GM18858 (cell line): ENCODE results near the gene RBMX.
"Not testable (repeated sequence)": the region's sequence is repeated elsewhere in the genome, so short reads cannot be mapped to it uniquely, and the experiment has no call there.

Experiments
- ATAC-seq: cut with Tn5 transposase; IDR thresholded peaks from one replicate; pipeline ENCODE4 v1.9.1; 2021; ENCODE audit not compliant: unreplicated experiment

The RBMX gene

DNA sequence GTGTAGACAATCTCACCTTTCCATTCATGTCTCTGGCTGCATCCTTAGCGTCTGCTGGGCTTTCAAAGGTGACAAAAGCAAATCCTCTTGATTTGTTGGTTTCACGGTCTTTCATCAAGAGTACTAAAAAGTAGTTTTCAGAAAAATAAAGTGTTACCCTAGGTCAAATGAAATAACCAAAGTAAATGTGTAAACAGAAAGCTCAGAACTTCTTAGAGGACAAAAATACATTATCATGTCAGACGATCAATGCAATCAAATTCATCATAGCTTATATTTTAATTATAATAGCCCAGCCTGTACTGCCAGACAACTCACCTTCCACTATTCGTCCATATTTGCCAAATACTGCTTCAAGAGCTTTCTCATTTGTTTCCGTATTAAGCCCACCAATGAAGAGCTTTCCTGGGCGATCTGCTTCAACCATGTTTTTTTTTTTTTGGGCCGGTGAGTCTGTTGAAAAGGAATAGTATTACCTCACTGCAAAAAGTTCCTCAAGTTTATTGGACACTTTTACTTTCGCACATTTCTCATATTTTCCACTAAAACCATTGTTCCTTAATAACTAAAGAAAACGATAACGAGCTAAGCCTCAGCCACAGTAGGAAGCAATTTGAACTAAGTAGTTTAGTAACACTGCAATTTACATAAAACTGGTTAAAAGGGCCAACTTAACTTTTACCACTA is 1.4 kb downstream of the RBMX start:
- ATAC-seq = no peak

DNA sequence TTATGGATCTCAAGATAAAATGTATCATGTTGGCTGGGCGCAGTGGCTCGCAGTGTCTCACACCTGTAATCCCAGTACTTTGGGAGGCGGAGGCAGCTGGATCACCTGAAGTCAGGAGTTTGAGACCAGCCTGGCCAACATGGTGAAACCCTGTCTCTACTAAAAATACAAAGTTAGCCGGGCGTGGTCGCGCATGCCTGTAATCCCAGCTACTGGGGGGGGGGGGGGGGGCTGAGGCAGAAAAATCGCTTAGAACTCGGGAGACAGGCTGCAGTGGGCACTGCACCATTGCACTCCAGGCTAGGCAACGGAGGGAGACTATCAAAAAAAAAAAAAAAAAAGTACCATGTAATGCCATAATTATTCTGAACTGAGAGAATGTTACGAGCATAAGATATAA is 2.1 kb downstream of the RBMX start:
- no peak for ATAC-seq

- ATAC-seq = not testable (repeated sequence)
Observed at GRCh38 chrX:136874114-136874513, 6.4 kb downstream of the RBMX start.

DNA sequence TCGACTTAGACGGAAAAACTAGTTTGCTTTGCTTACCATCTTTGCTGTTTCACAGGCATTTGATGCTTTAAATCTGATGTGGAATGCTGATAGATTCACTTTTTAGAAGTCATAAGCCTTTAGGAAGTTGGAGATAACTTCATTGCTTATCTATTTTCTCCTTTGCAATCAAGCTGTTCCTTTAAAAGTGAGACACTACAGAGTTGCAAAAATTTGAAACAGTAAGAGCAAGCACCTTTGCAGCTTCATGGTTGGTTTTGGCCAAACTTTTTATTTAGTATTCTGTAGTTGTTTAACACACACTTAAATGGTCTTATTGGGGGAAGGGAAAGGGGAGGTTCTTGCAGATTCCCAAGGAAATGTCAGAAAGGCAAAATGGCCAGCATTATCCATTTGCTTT is 7.3 kb downstream of the RBMX start:
- ATAC-seq = not testable (repeated sequence)

DNA sequence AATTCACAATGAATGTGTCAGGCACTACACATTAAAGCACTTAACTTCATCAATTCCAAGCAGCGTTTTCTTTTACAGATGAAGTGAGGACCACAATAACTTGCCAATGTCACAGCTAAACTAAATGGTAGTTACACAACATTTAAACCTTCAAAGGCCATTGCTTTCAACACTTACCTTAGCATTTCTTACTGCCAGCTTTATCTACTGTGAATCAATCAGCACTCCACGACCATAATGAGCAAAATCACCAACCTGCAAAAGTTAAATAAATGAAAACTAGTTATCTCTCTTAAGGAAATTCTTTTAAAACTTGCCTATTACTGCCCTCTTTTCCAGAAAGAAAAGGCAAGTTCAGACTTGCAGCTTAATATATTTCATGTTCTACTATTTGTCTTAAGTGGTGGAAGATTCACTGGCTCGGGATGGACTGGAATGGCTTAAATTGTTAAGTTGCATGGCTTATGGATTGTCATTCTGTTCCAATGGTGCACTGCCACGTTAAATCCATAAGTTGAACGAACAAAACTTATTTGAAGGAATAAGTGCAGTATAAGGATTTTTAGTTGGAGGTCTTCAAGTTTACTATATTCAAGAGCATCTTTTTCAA is 8.3 kb downstream of the RBMX start:
- no peak for ATAC-seq

- ATAC-seq = no peak
Observed at GRCh38 chrX:136870064-136870463, 10.5 kb downstream of the RBMX start.

- no peak for ATAC-seq
Observed at GRCh38 chrX:136868283-136869055, 12.1 kb downstream of the RBMX start.

DNA sequence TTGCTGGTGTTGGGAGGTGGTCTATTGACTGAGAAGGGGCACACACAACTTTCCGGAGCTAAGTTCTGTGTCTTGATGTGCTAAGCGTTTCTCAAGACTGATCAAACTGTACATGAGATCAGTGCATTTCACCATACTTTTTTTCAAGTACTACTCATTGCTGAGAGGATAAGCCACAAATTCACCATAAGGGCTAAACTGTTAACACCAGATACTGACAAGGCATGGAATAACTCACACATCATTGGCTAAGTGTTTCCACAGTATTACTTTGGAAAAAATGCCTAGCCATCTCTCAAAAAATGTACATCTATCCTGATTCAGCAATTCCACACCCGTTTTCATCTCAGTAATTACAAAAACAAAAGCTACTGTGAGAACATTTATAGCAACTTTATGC is 13.0 kb downstream of the RBMX start:
- no peak for ATAC-seq

GRCh38 chrX:136867096-136867491 is 13.4 kb downstream of the RBMX start:
- no peak for ATAC-seq

DNA sequence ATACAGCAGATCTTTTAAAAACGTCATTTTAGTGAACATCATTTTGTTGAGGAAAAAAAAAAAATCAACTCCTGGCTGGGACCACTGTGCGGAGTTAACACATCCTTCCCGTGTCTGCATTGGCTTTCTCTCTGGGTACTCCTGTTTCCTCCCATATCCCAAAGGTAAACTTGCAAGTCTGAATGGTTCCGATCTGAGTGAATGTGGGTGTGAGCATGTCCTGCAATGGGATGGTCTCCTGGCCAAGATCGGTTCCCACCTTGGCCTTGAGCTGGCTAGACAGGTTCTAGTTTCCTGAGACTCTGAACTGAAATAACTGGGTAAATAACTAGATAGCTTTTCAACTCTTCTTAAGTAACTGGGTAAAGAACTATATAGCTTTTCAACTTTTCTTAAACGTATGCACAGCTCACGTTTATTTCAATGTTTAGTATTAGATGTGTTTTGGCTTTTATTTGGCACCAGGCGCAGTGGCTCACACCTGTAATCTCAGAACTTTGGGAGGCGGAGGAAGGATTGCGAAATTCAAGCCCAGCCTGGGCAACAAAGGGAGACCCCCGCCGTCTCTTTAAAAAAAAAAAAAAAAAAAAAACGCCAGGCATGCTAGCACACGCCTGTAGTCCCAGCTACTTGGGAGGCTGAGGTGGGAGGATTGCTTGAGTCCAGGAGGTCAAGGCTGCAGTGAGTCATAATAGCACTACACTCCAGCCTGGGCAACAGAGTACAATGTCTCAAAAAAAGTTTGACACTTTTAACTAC is 14.0 kb downstream of the RBMX start:
- no peak for ATAC-seq

- no peak for ATAC-seq
Observed at GRCh38 chrX:136865270-136866158, 15.0 kb downstream of the RBMX start.

DNA sequence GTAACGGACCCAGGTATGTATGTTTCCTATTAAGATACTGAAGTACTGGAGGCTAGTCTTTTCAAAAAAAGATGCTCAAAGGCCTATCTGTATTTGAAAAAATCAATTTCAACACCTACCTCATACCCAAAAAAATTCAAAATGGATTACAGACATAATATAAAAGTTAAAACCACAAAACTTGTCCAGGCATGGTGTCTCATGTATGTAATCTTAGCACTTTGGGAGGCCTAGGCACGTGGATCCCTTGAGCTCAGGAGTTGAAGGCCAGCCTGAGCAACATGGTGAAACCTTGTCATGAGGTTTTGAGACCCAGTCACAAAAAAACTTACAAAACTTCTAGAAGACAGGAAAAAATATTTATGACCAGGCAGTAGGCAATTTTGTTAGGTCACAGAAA is 16.7 kb downstream of the RBMX start:
- no peak for ATAC-seq

DNA sequence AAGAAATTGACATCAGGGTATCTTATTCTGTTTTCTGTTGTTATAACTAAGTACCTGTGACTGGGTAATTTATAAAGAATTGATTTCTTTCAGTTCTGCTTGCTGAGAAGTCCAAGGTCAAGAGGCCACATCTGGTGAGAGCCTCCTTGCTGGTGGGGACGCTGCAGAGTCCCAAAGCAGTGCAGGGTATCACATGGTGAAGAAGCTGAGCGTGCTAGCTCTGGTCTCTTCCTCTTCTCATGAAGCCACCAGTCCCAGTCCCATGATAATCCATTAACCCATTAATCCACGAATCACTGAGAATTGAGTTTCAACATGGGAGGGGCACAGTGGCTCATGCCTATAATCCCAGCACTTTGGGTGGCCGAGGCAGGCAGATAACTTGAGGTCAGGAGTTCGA is 18.0 kb downstream of the RBMX start:
- ATAC-seq = no peak

GRCh38 chrX:136861877-136862276 is 18.6 kb downstream of the RBMX start:
- ATAC-seq = no peak

GRCh38 chrX:136858007-136858756 is 22.3 kb downstream of the RBMX start:
- no peak for ATAC-seq

GRCh38 chrX:136856551-136856950 is 24.0 kb downstream of the RBMX start:
- ATAC-seq = peak; percentile 78

DNA sequence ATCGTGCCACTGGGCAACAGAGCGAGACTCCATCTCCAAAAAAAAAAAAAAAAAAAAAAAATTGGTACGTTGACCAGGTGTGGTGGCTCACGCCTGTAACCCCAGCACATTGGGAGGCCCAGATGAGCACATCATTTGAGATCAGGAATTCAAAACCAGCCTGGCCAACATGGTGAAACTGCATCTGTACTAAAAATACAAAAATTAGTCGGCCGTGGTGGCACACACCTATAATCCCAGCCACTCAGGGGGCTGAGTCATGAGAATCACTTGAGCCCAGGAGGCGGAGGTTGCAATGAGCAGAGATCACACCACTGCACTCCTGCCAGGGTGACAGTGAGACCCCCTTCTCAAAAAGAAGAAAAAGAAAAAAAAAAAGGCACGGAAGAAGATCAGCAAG is 24.5 kb downstream of the RBMX start:
- no peak for ATAC-seq

GRCh38 chrX:136851526-136851925 is 29.0 kb downstream of the RBMX start:
- no peak for ATAC-seq

DNA sequence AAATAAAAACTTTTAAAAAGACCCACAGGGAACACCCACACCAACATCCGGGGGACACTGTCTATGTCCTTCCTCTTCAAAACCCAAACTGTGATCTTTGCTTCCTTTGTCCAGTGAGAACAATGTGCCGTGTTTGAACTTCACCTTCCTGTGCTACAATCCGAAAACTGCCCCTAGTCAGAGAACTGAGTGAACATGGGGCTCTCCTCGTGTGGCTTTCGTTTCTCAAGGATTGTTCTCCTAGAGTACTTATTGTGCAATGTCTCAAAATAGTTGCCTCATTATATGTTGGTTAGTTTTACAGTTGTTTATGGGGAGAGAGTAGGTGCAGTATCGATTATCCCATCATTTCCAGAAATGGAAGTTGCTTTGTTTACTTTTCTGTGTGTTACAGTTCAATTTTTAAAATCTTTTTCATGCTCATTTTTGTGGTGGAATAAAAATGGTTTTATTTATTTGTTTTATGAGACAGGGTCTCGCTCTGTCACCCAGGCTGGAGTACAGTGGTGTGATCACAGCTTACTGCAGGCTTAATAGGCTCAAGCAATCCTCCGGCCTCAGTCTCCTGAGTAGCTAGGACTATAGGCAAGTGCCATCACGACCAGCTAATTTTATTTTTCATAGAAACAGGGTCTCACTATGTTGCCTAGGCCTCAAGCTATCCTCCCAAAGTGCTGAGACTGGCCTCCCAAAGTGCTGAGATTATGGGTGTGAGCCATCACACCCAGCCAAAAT is 29.9 kb downstream of the RBMX start:
- ATAC-seq = no peak
